ENCODE measurements around the gene NAGPA.

The NAGPA gene

GRCh38 chr16:5025171-5025632, 8.5 kb downstream of the NAGPA start:
- TF ChIP-seq ZFX (IDR thresholded peaks at IDR 0.05; ENCODE audit: borderline replicate concordance) (no peak), CTCF (IDR thresholded peaks at IDR 0.05) (no peak)
- H3K27ac ChIP-seq: no peak overlapping the region

- H3K27ac ChIP-seq: no peak overlapping the region
- TF ChIP-seq CTCF (IDR thresholded peaks at IDR 0.05): peak; percentile 35
- TF ChIP-seq ZFX (IDR thresholded peaks at IDR 0.05; ENCODE audit: borderline replicate concordance): no peak
Measured at GRCh38 chr16:5024632-5025031, 9.1 kb downstream of the NAGPA start.

GRCh38 chr16:5022521-5022920, 11.2 kb downstream of the NAGPA start:
- no peak for TF ChIP-seq CTCF (IDR thresholded peaks at IDR 0.05)
- no peak for TF ChIP-seq ZFX (IDR thresholded peaks at IDR 0.05; ENCODE audit: borderline replicate concordance)
- H3K27ac ChIP-seq: no peak overlapping the region

GRCh38 chr16:5020551-5020950, 13.2 kb downstream of the NAGPA start:
- H3K27ac ChIP-seq: no peak overlapping the region
- TF ChIP-seq CTCF (IDR thresholded peaks at IDR 0.05) (no peak), ZFX (IDR thresholded peaks at IDR 0.05; ENCODE audit: borderline replicate concordance) (no peak)

GRCh38 chr16:5019775-5020174, 14.0 kb downstream of the NAGPA start:
- H3K27ac ChIP-seq: no peak overlapping the region
- TF ChIP-seq ZFX (IDR thresholded peaks at IDR 0.05; ENCODE audit: borderline replicate concordance): no peak
- no peak for TF ChIP-seq CTCF (IDR thresholded peaks at IDR 0.05)

- no peak for TF ChIP-seq CTCF (IDR thresholded peaks at IDR 0.05)
Measured at GRCh38 chr16:5018793-5019192, 14.9 kb downstream of the NAGPA start.

GRCh38 chr16:5017678-5017969, 16.1 kb downstream of the NAGPA start:
- H3K27ac ChIP-seq: no peak overlapping the region
- TF ChIP-seq CTCF (IDR thresholded peaks at IDR 0.05): no peak
- TF ChIP-seq ZFX (IDR thresholded peaks at IDR 0.05; ENCODE audit: borderline replicate concordance): no peak

More at GRCh38 chr16:5018793-5019192, 14.9 kb downstream of the NAGPA start:
- H3K27ac ChIP-seq: no peak overlapping the region
